Loucy (cell line): Measurements from ENCODE around the gene DPYSL4.
"Not testable (repeated sequence)": the region's sequence is repeated elsewhere in the genome, so short reads cannot be mapped to it uniquely, and the experiment has no call there.

Experiments
- H2AFZ ChIP-seq: fragments of 200-600 bp; sonication (generic); 2 replicates; pipeline ENCODE4 v1.6.0; 2016; ENCODE audit warnings: antibody characterized with exemption, mild to moderate bottlenecking, low read length, moderate library complexity
- H3F3A ChIP-seq: fragments of 200-600 bp; 2 replicates; pipeline ENCODE4 v1.6.0; 2016; ENCODE audit warnings: antibody characterized with exemption, low read depth, mild to moderate bottlenecking
- H3K27me3 ChIP-seq: fragments of 200-600 bp; sonication (generic); 2 replicates; pipeline ENCODE4 v1.6.1; 2014; ENCODE audit warnings: low read length, mild to moderate bottlenecking; ENCODE audit not compliant: insufficient read depth, poor library complexity, severe bottlenecking
- H3K36me3 ChIP-seq: fragments of 200-600 bp; sonication (generic); 2 replicates; pipeline ENCODE4 v1.6.1; 2016; ENCODE audit warnings: low read length; ENCODE audit not compliant: insufficient read depth
- H3K4me1 ChIP-seq: fragments of 200-600 bp; sonication (generic); 2 replicates; pipeline ENCODE4 v1.5.1; 2014; ENCODE audit warnings: low read length, mild to moderate bottlenecking; ENCODE audit not compliant: insufficient read depth, poor library complexity, severe bottlenecking
- H3K4me2 ChIP-seq: fragments of 200-600 bp; sonication (generic); 2 replicates; pipeline ENCODE4 v1.6.0; 2014; ENCODE audit warnings: antibody characterized with exemption, low read length, low read depth, mild to moderate bottlenecking; ENCODE audit not compliant: poor library complexity, severe bottlenecking
- H3K4me3 ChIP-seq: fragments of 200-600 bp; sonication (generic); 2 replicates; pipeline ENCODE4 v1.5.1; 2014; ENCODE audit warnings: low read length, mild to moderate bottlenecking, mixed read lengths; ENCODE audit not compliant: poor library complexity, severe bottlenecking
- H3K79me2 ChIP-seq: fragments of 200-600 bp; sonication (generic); 2 replicates; pipeline ENCODE4 v1.6.1; 2014; ENCODE audit warnings: low read length; ENCODE audit not compliant: insufficient read depth
- H3K9ac ChIP-seq: fragments of 200-600 bp; sonication (generic); 2 replicates; pipeline ENCODE4 v1.6.0; 2014; ENCODE audit warnings: mild to moderate bottlenecking, low read depth, low read length, moderate library complexity; ENCODE audit not compliant: poor library complexity, severe bottlenecking
- H3K9me2 ChIP-seq: fragments of 200-600 bp; sonication (generic); replicated peaks from 2 replicates; pipeline ENCODE4 v1.6.1; 2016; ENCODE audit warnings: low read depth, low read length, mixed read lengths
- H3K9me3 ChIP-seq: fragments of 200-600 bp; sonication (generic); 2 replicates; pipeline ENCODE4 v1.6.1; 2014; ENCODE audit warnings: mild to moderate bottlenecking, antibody characterized with exemption, low read length, low read depth; ENCODE audit not compliant: insufficient read depth
- H4K20me1 ChIP-seq: fragments of 200-600 bp; sonication (generic); 2 replicates; pipeline ENCODE4 v1.6.0; 2014; ENCODE audit warnings: antibody characterized with exemption, low read length, mild to moderate bottlenecking; ENCODE audit not compliant: insufficient read depth, poor library complexity, severe bottlenecking
- CTCF ChIP-seq: fragments of 200-600 bp; sonication (generic); conservative IDR thresholded peaks from 2 replicates; pipeline ENCODE4 v1.5.1; 2014; ENCODE audit warnings: mild to moderate bottlenecking, antibody characterized with exemption, low read length
- EZH2phosphoT487 ChIP-seq: fragments of 200-600 bp; IDR thresholded peaks from 2 replicates; pipeline ENCODE4 v1.6.1; 2018; ENCODE audit warnings: antibody characterized with exemption, mild to moderate bottlenecking, moderate library complexity, borderline replicate concordance

The DPYSL4 gene

GRCh38 chr10:132160834-132161622 lies 25.7 kb upstream of the DPYSL4 start:
- H3K9ac ChIP-seq, H3K4me2 ChIP-seq, H3F3A ChIP-seq, H3K9me3 ChIP-seq, H2AFZ ChIP-seq, H3K79me2 ChIP-seq, H3K9me2 ChIP-seq, H3K36me3 ChIP-seq, H4K20me1 ChIP-seq, H3K27me3 ChIP-seq, H3K4me3 ChIP-seq: not testable (repeated sequence)
- H3K4me1 ChIP-seq: peaks cover 28% of the 10 kb centered on the region

GRCh38 chr10:132162021-132162531 lies 24.7 kb upstream of the DPYSL4 start:
- peaks cover 3% of the 10 kb centered on the region; the same call in 1 of the 2 replicates for H3F3A ChIP-seq
- no peaks in the 10 kb centered on the region for H3K79me2 ChIP-seq
- peaks cover 28% of the 10 kb centered on the region for H3K4me1 ChIP-seq
- no peaks in the 10 kb centered on the region for H3K9me2 ChIP-seq
- peak overlapping the region; percentile 44 for H3K9ac ChIP-seq
- no peaks in the 10 kb centered on the region for H3K27me3 ChIP-seq
- H3K36me3 ChIP-seq: no peaks in the 10 kb centered on the region
- peak overlapping the region; percentile 18 for H3K4me3 ChIP-seq
- no peaks in the 10 kb centered on the region for H3K9me3 ChIP-seq
- TF ChIP-seq EZH2phosphoT487 (no peak), CTCF (no peak)
- peak overlapping the region; percentile 59 for H3K4me2 ChIP-seq
- no peak overlapping the region; the same call in 1 of the 2 replicates for H2AFZ ChIP-seq
- H4K20me1 ChIP-seq: no peaks in the 10 kb centered on the region

- Histone ChIP-seq H3K4me2 (peak overlapping the region; percentile 59), H3K4me3 (peak overlapping the region; percentile 18), H3K9me2 (no peaks in the 10 kb centered on the region), H3K79me2 (no peaks in the 10 kb centered on the region), H3K36me3 (no peaks in the 10 kb centered on the region), H3F3A (0 out of 2 replicates have a peak, but pooled peaks cover 3% of the 10 kb centered on the region), H3K9me3 (no peaks in the 10 kb centered on the region), H3K27me3 (no peaks in the 10 kb centered on the region), H4K20me1 (no peaks in the 10 kb centered on the region), H3K9ac (peak overlapping the region; percentile 44), H2AFZ (no peak overlapping the region; the same call in 1 of the 2 replicates), H3K4me1 (peaks cover 28% of the 10 kb centered on the region)
- TF ChIP-seq EZH2phosphoT487 (no peak), CTCF (no peak)
Measured at GRCh38 chr10:132162590-132163277, 24.0 kb upstream of the DPYSL4 start.
